ENCODE results near the gene GHRL.
"Not testable (repeated sequence)": the region's sequence is repeated elsewhere in the genome, so short reads cannot be mapped to it uniquely, and the experiment has no call there.

The GHRL gene

DNA sequence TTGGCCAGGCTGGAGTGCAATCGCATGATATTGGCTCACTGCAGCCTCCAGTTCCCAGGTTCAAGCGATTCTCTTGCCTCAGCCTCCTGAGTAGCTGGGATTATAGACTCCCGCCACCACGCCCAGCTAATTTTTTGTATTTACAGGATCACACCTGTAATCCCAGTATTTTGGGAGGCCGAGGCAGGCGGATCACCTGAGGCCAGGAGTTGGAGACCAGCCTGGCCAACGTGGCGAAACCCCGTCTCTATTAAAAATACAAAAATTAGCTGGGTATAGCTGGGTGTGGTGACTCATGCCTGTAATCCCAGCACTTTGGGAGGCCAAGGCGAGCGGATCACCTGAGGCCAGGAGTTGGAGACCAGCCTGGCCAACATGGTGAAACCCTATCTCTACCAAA is 20.3 kb downstream of the GHRL start:
- DNase-seq: not testable (repeated sequence)

- DNase-seq: no peak
These were observed 23.3 kb downstream of the GHRL start for GRCh38 chr3:10269443-10269842.

- DNase-seq: no peak
These were observed 23.8 kb downstream of the GHRL start for GRCh38 chr3:10268930-10269329.

DNA sequence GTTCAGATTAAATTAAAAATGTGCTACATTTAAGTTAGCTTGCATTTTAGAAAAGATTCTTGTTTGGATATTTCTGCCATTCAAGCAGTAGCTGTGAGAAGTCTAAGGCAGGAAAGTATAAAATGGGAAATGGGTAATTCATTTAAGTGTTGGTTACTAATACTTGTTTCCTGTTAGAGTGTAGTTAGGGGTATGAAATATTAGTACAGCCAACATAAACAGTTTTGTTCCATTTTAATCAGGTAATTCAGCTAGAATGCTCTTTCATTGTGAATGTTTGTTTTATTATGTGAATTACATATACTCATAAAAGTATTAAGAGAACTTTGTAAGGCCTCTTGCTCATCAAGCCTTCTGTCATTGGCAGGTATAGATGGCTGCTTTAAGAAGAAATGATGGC is 24.6 kb downstream of the GHRL start:
- no peak for DNase-seq

DNA sequence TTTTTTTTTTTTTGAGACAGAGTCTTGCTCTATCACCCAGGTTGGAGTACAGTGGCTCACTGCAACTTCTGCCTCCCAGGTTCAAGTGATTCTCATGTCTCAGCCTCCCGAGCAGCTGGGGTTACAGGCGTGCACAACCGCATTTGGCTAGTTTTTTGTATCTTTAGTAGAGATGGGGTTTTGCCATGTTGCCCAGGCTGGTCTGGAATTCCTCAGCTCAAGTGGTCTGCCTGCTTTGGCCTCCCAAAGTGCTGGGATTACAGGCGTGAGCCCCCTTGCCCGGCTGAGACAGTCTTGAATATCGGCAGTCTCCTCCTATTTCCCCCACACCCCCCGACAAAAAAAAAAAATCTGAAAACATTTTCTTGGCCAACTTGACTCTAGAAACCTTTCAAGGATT is 25.8 kb downstream of the GHRL start:
- not testable (repeated sequence) for DNase-seq

- DNase-seq: no peak
These were observed 26.9 kb downstream of the GHRL start for GRCh38 chr3:10265833-10266232.

- DNase-seq: peak; percentile 27 to 57 (median 54)
These were observed 28.9 kb downstream of the GHRL start for GRCh38 chr3:10263646-10264363.

GRCh38 chr3:10262027-10262426 is 30.7 kb downstream of the GHRL start:
- no peak for DNase-seq

GRCh38 chr3:10260211-10260701 is 32.5 kb downstream of the GHRL start:
- DNase-seq: no peak

- no peak for DNase-seq
These were observed 32.9 kb downstream of the GHRL start for GRCh38 chr3:10259798-10260197.

GRCh38 chr3:10259036-10259435 is 33.7 kb downstream of the GHRL start:
- DNase-seq: no peak

DNA sequence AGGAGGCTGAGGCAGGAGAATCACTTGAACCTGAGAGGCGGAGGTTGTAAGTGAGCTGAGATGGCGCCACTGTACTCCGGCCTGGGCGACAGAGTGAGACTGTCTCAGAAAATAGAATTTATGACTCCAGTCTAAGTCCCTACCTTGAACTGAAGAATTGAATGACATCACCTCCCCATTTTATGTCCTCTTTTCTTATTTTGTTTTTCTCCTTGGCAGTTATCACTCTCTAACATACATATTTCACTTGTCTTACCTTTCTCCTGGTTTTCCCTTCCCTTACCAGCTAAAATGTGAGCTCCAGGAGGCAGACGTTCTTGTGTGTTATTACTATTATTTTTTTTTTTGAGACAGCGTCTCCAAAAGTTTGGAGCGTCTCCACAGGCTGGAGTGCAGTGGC is 36.9 kb downstream of the GHRL start:
- no peak for DNase-seq

DNA sequence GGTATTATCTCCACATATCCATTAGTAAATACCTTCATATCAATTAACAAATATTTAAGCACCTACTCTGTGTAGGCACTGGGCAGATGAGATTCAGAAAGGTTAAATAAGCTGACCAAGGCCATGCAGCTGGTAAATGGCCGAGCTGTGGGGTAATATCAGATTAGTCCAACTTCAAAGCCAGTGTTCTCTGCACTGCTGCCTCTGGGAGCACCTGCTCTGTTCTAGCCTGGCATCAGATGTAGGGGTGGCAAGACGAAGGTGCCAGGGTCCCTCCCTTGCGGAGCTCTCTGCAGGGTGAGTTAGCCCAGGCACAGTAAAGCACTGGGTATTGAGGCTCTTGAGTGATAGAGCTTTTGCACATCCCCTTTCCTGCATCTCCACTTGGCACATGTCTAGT is 39.0 kb downstream of the GHRL start:
- DNase-seq: no peak

DNA sequence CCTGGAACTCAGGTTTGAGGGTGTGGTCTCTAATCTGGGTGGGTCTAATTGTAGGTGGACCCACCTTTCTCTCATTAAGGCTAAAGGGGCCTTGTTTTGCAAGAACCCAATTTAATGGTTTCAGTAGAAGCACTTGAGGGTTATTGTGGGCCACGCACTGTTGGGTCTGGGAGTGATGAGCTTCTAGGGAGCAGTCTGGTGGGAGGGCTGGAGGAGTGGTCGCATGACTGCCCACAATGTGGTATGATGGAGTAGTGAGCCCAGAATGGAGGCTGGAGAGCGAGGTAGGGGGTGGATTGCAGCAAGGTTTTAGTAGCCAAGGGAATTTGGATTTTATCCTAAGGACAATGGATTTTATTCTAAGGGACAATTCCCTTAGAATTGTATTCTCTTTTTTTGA is 41.7 kb downstream of the GHRL start:
- DNase-seq: no peak

DNA sequence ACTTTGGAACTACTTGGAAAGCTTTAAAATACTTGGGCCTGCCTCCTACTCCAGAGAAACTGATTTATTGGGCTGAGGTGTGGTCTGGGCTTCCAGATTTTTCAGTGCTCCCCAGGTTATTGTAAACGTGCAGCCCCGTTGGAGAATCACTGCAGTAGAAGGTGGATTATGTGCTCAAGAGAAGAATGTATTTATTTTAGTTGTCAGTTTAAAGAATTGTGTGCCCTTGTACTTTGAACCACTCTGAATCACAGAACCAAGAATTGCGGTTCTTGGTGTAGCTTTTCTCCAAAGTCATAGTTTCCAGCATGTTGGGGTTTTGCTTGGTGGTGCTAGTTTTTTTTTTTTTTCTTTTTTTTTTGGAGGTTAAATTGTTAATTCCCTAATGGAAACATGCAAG is 42.9 kb downstream of the GHRL start:
- DNase-seq: no peak

DNA sequence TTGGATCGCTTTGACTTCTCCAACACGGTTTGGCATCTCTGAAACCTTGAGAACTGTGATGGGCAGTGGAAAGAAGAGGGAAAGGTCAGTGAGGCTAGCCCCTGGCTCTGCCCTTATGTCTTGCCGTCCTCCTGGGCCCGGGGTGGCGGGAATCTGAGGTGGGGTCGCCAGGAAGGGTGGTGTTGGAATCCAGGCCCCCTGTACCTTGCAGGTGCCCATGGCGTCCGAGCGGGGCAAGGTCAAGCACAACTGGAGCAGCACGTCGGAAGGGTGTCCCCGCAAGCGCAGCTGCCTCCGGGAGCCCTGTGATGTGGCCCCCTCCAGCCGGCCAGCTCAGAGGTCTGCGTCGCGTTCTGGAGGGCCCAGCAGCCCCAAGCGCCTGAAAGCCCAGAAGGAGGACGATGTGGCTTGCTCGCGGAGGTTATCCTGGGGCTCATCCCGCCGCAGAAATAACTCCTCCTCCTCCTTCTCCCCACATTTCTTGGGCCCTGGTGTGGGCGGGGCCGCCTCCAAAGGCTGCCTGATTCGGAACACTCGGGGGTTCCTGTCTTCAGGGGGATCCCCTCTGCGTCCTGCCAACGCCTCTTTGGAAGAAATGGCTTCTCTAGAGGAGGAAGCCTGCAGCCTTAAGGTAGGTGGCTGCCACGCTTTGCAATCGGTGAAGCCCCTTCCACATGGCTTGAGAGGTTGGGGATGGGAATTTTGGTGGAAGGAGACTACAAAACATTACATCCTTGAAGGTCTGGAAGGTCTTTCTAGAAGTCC is 43.6 kb downstream of the GHRL start:
- DNase-seq: peak; percentile 23 to 51 (median 39)

DNA sequence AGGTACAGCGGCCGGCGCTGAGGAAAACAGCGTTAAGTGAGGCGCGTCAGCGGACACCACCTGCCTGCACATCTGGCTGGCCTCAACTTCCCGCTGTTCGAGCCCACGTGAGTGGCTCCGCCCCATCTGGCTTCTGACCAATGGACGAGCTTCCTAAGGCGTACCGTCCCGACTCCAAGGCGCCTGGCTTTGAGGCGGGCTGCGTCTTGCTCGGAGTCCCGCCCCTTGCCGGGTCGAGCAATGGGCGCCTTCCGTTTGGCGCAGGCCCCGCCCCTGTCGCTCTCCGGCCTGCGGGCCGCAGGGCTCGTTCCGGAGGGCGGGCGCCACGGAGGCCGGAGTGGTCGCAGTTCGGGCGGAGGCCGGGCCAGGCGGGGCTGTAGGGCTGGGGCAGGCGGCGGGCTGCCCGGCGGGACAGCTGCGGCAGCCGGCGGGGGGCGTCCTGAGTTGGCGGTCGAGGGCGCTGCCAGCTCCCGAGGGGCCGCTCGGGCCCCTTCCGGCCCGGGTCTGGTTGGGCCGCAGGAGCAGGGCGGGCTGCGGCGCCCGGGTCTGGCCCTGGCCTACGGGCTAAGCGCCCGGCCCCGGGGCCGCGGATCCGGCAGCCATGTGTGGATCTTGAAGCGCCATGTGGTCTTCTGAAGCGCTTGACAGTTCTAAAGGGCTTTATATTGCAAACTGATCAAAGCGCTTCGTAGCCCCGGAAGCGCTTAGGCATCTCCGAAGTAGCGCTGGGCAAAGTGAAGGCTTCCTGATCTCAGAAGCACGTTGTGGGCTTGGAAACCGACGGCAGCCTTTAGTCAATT is 44.4 kb downstream of the GHRL start, which contains the start of gene TATDN2:
TATDN2 (plus strand) TSS at position 276 of the 800 bp plus-strand sequence. CDS start 742 bp downstream, outside the sequence.
- peak; percentile 88 to 99 (median 89) for DNase-seq

DNA sequence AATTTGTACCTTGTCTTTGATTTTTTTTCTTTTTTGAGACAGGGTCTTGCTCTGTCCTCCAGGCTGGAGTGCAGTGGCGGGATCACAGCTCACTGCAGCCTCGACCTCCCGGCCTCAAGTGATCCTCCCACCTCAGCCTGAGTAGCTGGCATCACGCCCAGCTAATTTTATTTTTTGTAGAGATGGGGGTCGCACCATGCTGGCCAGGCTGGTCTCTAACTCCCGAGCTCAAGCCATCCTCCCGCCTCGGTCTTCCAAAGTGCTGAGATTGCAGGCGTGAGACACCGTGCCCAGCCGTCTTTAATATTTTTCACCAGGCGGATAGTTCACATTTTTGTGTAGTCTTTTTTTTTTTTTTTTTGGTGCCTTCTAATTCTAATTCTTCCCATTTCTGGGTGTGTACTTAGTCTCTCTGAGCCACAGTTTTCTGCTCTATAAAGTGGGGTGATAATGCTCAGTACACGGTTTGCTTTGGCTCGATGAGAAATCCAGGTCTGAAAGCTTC is 45.0 kb downstream of the GHRL start:
- DNase-seq: no peak

GRCh38 chr3:10245081-10245712 is 47.5 kb downstream of the GHRL start:
- DNase-seq: no peak

DNA sequence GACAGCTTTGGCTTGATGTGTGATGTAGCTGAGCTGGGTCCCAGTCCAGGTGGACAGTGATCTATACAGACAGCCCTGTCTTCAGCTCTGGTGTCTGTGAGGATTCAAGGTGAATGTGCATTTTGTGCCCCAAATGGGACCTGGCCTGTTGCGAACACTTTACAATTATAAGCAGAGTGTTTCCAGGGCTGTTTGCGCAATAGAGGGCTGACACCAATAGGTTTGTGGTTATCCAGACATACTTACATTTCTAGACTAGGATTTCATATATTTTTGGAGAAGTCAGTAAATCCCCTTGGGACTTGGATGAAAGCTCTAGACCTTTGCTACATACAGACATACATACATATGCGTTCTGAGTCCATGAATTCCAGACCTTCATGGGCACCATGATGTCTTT is 48.7 kb downstream of the GHRL start:
- no peak for DNase-seq

DNA sequence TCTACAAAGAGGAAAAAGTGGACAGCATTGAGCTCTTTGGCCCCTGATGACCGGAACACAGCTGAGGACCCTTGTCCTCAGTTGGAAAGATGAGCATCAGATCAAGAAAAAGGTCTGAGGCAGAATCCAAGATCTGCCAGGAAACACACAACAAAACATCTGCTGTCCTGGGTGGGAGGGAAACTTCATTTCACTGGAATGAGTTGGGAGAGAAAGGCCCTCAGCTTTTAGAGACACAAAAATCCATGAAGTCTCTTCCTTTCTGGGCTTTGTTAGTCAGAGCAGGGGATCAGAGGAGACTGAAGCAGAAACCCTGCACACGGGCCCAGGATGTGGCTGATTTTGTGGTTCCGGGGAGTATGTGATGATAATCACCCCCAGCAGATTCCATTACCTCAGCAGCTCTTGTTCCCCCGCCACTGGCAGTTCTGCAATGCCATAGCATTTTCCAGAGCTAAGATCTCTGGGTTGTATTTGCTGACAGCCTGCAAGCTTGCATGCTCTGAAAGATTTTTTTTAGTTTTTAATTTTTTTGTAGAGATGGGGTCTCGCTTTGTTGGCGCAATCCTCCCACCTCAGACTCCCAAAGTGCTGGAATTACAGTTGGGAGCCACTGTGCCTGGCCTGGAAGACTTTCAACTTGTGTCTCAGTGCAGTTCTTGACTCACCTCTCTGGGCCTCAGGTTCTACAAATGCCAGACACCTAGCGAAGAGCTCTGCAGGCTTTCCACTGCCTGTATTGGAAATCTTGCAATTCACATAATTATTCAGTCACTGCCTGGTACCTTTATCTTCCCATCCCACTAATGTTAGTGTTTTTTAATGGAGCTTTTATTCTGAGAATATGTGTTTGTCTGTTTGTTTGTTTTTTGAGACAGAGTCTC is 50.3 kb downstream of the GHRL start:
- DNase-seq: peak; percentile 48 to 91 (median 72)

Data from T-helper 1 cell (primary cell).